GM18508 (cell line): ENCODE results near the gene MLXIPL.
"Not testable (repeated sequence)": the region's sequence is repeated elsewhere in the genome, so short reads cannot be mapped to it uniquely, and the experiment has no call there.

ENCODE experiments used
- ATAC-seq: cut with Tn5 transposase; IDR thresholded peaks from one replicate; pipeline ENCODE4 v1.9.1; 2021; ENCODE audit warnings: moderate number of reproducible peaks; ENCODE audit not compliant: insufficient read depth, unreplicated experiment

MLXIPL gene

GRCh38 chr7:73615886-73616285 is 8.4 kb downstream of the MLXIPL start:
- ATAC-seq, result no peak

GRCh38 chr7:73614937-73615336 is 9.4 kb downstream of the MLXIPL start:
- not testable (repeated sequence) for ATAC-seq

- no peak for ATAC-seq
Observed at GRCh38 chr7:73613954-73614735, 10.2 kb downstream of the MLXIPL start.

DNA sequence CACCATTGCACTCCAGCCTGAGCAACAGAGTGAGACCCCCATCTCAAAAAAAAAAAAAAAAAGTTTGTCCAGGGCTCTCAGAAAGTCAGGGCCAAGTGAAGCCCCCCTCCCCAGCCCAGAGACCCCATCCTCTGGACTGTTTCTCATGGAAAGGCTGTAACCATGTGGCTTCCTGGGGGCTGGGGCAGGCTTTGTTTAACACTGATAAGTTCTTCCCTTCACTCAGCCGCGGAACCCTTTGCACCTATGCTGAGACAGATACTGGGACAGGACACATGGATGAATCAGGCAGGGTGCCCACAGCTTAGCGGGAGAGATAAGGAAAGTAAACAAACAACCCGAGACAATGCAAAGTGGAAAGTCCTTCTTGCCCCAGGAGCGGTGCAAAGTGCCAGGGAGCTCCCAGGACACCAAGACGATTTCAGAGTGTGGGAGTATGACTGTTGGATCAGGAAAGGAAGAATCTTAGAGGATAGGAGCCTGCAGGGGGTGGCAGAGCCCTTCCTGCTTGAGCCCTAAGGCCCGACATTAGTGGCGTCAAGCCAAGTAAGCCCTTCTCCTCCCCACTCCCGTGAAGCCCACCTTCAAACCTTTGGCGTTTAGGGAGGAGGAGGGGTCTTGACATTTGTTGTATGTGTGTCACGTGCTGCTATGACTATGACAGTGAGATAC is 11.6 kb downstream of the MLXIPL start:
- no peak for ATAC-seq

GRCh38 chr7:73611017-73611555 is 13.2 kb downstream of the MLXIPL start:
- no peak for ATAC-seq

DNA sequence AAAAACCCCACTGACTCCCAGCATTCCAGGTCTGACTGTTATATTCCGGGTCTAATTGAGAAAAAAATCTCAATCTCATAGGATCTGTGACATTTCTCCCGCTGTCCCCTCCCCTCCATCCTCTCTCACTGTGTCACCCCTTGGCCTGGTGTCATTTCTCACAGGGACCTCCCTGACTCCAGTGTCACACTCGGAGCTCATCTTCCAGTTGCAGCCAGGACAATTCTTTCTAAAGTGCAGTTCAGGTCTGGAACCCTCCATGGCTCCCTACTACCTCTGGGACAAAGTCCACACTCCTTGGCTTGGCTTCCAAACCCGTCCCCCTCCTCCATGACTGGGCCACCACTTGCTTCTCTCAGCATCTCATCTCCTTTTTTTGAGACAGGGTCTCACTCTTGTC is 14.2 kb downstream of the MLXIPL start:
- no peak for ATAC-seq

DNA sequence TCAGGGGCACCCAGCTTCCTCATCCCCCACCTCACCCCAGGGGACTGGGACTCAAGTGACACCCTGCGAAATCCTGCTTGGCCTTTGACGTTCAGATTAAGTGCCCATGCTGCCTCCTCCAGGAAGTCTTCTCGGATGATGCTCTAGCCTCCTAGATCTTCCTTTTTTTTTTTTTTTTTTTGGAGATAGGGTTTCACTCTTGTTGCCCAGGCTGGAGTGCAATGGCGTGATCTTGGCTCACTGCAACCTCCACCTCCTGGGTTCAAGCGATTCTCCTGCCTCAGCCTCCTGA is 16.7 kb downstream of the MLXIPL start:
- not testable (repeated sequence) for ATAC-seq

- ATAC-seq, result no peak
Observed at GRCh38 chr7:73606801-73607691, 17.3 kb downstream of the MLXIPL start.

- ATAC-seq, result no peak
Observed at GRCh38 chr7:73605601-73606220, 18.6 kb downstream of the MLXIPL start.

- no peak for ATAC-seq
Observed at GRCh38 chr7:73602721-73603651, 21.3 kb downstream of the MLXIPL start.

DNA sequence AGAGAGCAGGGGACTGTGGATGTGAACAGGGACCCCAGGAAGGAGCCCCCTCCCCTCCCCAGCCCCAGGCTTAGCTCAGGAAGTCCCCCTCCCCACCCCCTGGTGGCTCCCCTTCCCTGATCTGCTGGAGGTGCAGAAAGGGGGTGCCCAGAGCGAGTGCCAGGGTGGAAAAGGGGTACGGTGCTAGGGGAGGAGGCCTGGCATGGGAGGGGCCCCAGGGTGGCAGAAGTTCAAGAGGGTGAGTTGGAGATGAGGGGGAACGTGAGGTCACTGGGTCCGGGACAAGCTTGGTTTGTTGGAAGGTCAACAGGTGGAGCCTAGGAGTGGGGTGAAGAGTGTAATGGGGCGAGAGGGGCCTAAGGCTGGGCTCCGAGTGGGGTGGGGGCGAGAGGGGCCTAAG is 24.4 kb downstream of the MLXIPL start:
- ATAC-seq, result no peak

GRCh38 chr7:73599151-73599882 is 25.0 kb downstream of the MLXIPL start:
- ATAC-seq, result no peak

GRCh38 chr7:73597978-73598782 is 26.1 kb downstream of the MLXIPL start:
- ATAC-seq, result no peak

DNA sequence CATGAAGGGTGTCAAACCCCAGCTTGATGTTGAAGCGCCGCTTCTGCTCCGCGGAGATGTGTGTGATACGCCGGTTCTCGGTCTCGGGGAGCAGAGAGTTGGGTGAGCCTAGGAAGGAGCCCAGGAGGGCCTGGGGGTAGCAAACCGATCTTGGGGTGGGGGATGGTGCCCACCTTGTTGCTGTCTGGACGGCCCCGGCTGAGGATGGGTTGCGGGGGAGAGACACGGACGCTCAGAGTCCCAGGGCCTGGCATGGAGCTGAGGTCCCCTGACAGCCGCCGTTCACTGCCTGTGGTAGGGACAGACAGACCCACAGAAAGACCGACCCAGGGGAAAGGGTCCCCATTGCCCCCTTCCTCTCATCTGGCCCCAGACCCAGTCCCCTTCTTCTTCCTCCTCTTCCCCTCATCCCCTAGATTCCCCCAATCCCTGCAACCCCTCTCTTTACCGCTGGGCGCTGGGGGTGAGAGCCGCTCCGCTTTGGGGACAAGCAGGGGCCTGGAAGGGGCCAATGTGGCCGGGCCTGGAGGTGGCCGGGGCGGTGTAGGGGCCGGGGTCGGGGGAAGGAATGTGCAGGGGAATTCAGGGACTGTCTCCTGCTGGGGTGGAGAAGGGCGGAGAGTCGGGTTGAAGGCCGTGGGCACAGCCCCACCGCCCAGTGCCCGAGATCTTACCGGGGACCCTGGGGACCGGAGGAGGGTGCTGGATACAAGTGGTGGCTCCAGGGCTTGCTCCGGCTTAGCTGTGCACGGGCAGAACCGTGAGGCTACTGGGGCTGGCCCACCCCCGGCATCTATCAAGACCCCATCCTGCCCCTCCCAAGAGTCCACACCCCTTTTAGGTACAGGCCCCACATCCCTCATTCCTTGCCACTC is 27.9 kb downstream of the MLXIPL start:
- ATAC-seq, result no peak

- no peak for ATAC-seq
Observed at GRCh38 chr7:73595358-73595757, 29.0 kb downstream of the MLXIPL start.

GRCh38 chr7:73593207-73594045 is 30.9 kb downstream of the MLXIPL start:
- no peak for ATAC-seq
